HG03175 (cell line): ENCODE data around the gene ENTPD6.
"Not testable (repeated sequence)": the region's sequence is repeated elsewhere in the genome, so short reads cannot be mapped to it uniquely, and the experiment has no call there.

ENCODE experiments used
- ATAC-seq: cut with Tn5 transposase; IDR thresholded peaks from one replicate; pipeline ENCODE4 v1.9.1; 2021; ENCODE audit warnings: mild to moderate bottlenecking, moderate library complexity; ENCODE audit not compliant: unreplicated experiment

Gene ENTPD6

DNA sequence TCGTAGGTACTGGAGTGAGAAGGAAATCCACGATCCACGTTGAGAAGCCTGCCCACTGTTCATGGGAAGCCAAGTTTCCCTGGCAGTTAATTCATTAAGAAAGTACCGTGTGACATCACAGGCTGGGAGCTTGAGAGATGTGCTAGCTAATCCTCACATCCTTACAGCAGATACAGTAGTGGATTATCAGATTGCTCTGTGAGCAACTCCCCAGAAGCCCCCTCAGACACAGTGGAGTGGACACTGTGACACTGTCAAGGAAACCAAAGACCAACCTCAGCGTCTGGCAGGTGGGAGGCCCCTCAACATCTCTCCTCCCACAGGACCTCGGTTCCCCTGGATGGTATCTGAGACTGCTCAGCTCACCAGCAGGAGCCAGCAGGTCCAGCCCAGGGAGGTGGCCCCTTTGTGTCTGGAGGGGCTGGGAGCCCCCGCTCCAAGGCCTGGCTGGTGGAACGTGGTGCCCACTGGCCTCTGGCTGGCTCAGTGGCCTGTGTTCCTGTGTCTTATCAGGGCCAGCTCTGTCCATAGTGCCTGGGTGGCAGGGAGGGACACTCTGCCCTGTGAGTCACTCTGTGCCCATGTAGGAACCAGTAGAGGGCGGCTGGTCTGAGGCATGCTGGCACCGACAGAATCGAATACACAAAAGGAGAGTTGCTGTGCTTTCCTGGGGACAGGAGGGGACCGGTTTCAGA is 59.6 kb downstream of the ENTPD6 start:
- no peak for ATAC-seq

DNA sequence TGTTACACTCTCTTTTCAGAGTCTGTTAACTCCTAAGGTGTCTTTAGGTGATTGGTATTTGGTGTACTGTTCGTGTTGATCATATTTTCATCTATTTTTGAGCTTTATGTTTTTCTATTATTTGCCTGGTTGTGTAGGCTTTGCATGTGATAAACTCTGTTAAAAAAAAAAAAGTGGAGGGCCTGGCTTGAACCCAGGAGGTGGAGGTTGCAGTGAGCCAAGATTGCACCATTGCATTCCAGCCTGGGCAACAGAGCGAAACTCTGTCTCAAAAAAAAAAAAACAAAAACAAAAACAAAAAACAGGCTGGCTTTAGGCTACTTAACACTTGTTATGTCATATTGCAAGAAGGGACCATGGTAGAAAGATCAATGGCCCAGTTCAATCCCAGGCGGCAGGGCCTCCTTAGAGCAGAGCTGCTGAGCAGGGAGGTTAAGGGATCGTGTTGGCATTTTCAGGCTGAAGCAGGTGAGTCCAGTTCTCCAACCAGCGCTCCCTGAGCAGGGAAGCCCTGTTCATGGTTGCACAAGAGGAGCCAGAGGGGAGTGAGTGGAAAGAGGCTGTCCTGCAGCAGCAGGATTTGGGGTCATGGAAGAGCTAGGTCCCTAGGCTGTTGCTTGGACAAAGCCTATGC is 60.8 kb downstream of the ENTPD6 start:
- no peak for ATAC-seq

- no peak for ATAC-seq
Observed at GRCh38 chr20:25257130-25257529, 61.6 kb downstream of the ENTPD6 start.

- ATAC-seq = no peak
Observed at GRCh38 chr20:25257756-25258475, 62.4 kb downstream of the ENTPD6 start.

GRCh38 chr20:25258476-25258805 is 62.9 kb downstream of the ENTPD6 start:
- no peak for ATAC-seq

DNA sequence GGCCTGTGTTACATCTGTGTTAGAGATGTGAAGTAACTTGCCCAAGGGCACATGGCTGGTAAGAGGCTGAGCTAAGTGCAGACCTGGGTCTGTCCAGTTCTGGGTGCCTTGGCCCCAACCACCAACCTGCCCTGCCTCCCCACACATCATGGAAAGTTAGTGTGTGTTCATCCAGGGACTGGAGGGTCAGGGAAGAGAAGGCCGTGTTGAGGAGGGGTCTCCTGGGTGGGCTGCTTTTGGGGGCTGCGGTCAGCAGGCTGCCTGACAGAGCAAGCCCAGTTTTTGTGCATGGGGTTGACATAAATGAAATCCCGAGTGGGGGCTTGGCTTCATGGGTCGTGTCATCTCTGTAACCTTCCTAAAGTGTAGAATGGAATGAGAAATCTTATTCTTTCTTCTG is 63.3 kb downstream of the ENTPD6 start:
- no peak for ATAC-seq

DNA sequence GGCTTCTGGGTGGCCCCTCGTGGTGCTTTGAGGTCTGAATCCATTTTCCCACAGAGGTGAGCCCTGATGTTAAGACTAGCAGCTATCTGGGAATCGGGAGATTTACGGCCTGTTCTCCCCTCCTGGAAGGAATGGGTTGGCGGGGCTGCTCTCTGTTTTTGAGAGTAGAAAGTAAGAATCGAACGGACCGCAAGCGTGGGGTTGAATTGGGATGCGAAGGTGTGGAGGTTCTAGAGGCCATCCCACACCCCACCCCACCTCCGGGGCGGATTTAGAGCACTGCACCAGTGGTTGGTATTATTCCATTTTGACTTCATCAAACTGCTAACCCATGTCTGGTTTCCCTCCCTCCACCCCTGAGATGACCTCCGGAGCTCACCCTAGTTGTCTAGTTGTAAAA is 63.8 kb downstream of the ENTPD6 start:
- no peak for ATAC-seq

GRCh38 chr20:25259788-25260254 is 64.3 kb downstream of the ENTPD6 start:
- ATAC-seq = no peak

DNA sequence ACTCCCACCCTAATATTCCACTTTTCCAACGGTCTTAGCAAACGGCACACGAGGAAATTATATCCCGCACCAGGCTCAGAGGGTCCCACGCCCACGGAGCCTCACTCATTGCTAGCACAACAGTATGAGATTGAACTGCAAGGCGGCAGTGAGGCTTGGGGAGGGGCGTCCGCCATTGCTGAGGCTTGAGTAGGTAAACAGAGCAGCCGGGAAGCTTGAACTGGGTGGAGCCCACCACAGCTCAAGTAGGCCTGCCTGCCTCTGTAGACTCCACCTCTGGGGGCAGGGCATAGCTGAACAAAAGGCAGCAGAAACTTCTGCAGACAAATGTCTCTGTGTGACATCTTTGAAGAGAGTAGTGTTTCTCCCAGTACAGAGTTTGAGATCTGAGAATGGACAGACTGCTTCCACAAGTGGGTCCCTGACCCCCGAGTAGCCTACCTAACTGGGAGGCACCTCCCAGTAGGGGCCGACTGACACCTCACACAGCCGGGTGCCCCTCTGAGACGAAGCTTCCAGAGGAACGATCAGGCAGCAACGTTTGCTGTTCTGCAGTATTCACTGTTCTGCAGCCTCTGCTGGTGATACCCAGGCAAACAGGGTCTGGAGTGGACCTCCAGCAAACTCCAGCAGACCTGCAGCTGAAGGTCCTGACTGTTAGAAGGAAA is 65.4 kb downstream of the ENTPD6 start:
- not testable (repeated sequence) for ATAC-seq

- no peak for ATAC-seq
Observed at GRCh38 chr20:25269057-25269832, 73.7 kb downstream of the ENTPD6 start.

DNA sequence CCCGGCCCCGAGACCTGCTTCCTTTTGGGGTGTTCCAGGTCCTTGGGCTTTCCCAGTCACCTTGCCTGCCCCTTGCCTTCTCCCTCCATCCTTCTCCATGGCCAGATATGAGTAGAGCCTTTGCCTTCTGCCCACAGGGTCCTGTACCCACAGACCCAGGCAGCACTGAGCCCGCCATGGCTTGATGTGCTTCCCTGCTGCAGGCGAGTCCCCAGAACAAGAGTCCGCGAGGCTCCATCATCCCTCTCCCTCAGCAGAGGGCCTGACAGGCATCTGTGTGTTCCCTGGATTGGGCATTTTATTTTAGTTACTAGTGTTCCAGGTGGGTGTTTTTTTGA is 74.3 kb downstream of the ENTPD6 start:
- no peak for ATAC-seq

DNA sequence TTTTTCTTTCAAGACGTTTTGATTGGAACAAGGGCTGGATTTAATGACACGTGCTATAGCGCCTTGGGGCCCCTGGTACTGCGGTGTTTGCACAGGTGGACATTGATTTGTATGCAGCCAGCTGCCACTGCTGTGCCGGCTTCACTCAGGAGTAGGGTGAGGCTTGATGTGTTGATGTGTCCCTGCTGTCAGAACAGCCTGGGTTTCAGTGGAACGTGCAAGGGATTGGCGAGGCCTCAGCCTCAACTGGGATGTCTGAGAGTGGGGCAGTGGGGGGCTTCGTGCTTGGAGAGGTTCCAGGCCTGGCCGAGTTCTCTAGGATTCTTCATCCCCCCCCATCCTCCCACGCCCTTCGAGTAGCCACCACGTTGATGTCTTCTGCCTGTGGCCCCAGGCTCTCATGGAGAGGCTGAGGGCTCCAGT is 75.3 kb downstream of the ENTPD6 start:
- ATAC-seq = no peak

DNA sequence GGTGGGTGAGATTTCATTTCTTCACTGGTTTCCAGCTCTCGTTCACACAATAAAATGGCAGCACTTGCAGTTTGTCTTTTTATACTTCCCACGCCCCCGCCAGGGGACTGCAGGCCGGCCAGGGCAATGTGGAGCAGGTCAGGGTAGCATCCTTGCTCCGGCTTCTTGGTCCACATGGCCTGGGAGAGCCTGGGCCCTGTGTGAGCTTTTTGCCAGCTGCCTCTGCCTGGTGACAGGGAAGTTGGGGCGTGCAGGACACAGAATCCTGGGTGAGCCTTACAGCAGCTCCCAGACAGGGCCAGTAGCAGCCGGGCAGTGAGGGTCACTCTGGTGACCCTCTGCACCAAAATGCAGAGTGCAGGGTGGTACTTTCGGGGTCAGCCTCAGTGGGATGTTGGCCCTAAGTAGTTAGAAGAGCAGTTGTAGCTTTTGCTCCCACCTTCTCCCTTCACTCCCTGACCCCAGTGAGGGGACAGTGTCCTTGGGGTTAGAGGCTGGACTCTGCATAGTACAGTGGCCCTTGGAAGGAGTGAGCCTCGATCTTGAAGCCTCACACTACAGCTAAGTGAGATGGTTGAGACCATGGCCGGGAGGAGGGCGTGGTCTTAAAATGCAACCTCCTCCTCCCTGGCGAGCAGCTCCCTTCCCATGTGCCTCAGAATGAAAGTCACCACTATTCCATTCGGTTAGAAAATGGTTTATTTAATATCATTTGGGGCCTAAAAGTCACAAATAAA is 76.1 kb downstream of the ENTPD6 start:
- ATAC-seq = no peak

GRCh38 chr20:25272223-25273000 is 76.9 kb downstream of the ENTPD6 start:
- no peak for ATAC-seq

DNA sequence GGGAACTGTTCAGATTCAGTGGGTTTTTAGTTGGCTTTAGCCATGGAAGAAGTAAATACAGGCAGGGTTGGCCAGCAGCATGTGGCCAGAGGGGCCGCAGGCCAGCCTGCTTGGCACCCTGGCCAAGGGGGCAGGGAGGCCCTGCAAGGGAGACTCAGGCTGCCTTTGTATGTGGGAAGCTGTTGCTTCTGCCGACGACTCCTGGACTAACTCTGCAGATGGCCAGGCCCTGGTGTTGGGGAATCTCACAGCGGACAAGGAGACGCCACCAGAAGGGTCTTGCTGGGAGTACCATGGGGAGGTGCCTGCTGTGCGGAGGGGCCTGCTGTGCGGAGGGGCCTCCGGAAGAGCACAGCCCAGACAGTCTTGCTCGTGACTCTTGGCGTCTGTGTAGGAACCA is 77.5 kb downstream of the ENTPD6 start:
- no peak for ATAC-seq

GRCh38 chr20:25273541-25274358 is 78.2 kb downstream of the ENTPD6 start:
- no peak for ATAC-seq

DNA sequence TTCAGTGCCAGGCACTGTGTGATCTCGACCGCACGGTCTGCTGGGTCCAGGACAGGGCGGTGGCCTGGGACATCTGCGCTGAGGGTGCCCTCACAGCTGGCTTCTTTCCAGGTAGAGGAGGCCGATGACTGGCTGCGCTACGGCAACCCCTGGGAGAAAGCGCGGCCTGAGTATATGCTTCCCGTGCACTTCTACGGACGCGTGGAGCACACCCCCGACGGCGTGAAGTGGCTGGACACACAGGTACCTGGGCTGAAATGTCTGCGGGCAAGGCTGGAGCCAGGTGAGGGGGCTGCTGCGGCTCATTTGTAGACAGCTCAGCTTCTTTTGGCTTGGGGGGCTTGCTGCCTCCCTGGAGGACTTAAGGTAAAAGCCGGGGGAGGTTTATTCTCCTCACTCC is 79.0 kb downstream of the ENTPD6 start:
- ATAC-seq = no peak

DNA sequence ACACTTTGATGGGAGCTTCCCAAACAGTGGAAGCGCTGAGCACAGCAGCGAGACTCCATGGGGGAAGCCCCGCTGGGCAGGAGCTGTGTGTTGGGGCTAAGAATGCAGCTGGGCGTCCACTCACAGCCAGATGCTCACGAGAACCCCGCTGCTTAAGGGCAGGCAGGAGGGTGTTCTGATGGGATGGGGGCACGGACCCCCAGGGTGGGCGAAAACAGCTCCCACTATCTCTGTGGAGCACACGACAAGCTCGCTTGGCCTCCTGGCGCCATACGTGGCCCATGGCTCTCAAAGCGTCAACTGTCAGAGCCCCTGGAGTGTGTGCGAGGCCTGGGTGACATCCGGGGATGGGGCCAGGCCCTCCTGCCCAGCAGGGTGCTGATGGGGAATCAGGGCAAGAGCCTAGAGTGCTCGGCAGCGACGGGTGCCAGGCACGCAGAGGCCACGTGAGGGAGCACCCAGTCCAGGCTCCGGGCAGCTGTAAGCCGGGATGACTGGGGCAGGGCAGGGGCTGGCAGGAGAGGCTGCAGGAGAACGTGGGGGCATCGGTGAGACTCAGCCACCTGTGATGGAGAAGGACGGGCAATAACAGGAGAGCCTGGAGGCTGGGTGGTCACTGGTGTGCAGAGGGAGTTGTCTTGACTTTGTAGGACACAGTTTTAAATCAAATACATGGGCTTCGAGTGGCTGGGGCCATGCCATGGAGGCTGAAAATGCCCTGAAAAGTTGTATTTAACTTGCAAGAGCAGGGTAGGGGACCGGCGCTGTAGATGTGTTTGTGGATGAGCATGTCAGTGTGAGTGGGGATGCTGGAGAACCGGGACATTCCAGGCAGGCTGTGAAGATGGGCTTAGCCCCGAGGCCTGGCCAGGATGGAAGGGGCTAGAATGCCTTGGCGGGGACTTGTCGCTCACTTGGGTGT is 79.6 kb downstream of the ENTPD6 start:
- ATAC-seq = no peak
